Colonic mucosa (tissue), 4 donors: ENCODE measurements around the gene FRMD3. TPM values are rescaled to one million over a fixed set of nuclear protein-coding genes. Genes with fewer than 3 reads are reported as not detected.
A peak's percentile ranks its signal among the peaks of the same experiment; 100 is the strongest.

Experiments
- DNase-seq: peaks from one replicate; pipeline ENCODE4 v3.0.0-alpha.2; 2020
- H3K27ac ChIP-seq: fragments of 200-600 bp; one replicate; pipeline ENCODE4 v1.8.0; 2021
- H3K27me3 ChIP-seq: fragments of 200-600 bp; one replicate; pipeline ENCODE4 v1.8.0; 2021
- H3K36me3 ChIP-seq: fragments of 200-600 bp; one replicate; pipeline ENCODE4 v1.8.0; 2021
- H3K4me1 ChIP-seq: fragments of 200-600 bp; one replicate; pipeline ENCODE4 v1.8.0; 2021; ENCODE audit warnings: mild to moderate bottlenecking
- H3K4me3 ChIP-seq: fragments of 200-600 bp; one replicate; pipeline ENCODE4 v1.8.0; 2021
- H3K9ac ChIP-seq, 2 donors: one replicate each; pipeline ENCODE4 v1.7.0; 2013; ENCODE audit warnings: control low read depth in 2 of 2, low read depth in 2 of 2, low read length in 2 of 2
- H3K9me3 ChIP-seq: fragments of 200-600 bp; one replicate; pipeline ENCODE4 v1.8.0; 2021
- CTCF ChIP-seq: fragments of 200-600 bp; IDR thresholded peaks from one replicate; pipeline ENCODE4 v1.8.0; 2022; ENCODE audit warnings: antibody characterized with exemption, mild to moderate bottlenecking
- intact Hi-C: fragments of 100-400 bp; cut with DNase I; formaldehyde crosslinking; loops from one replicate; pipeline ENCODE4 v1.14.1; 2022
- total RNA-seq, 2 donors: library from RNA; stranded (reverse); fragmentation: NEBNext Ultra II Directional in 1 of 2; extraction: Animal tissue kit (Norgen Biotek cat#: 25700) in 1 of 2; gene quantifications; one replicate each; pipeline ENCODE4 v1.2.1, GENCODE V29; 2021
- donor health status: healthy.
- donor health status: DM: no; HTN: no; CAD: no.
- donor health status: DM: no; HTN: no; CAD: no.

FRMD3 gene
- total RNA-seq, 2 donors from 2014 or later, result 14.7 to 21.3 TPM

GRCh38 chr9:83449166-83449565 is 89.0 kb downstream of the FRMD3 start:
- Histone ChIP-seq H3K4me3 (no peak overlapping the region), H3K36me3 (no peaks in the 10 kb centered on the region), H3K4me1 (no peaks in the 10 kb centered on the region), H3K27me3 (no peaks in the 10 kb centered on the region), H3K27ac (peak overlapping the region; percentile 39), H3K9ac (no peak overlapping the region), H3K9me3 (no peaks in the 10 kb centered on the region)
- no peak for DNase-seq
- intact Hi-C loops, result no loop called here
- TF ChIP-seq CTCF, result no peak

- H3K4me3 ChIP-seq, result no peak overlapping the region
- peak overlapping the region; percentile 39 for H3K27ac ChIP-seq
- H3K36me3 ChIP-seq, result no peaks in the 10 kb centered on the region
- no peaks in the 10 kb centered on the region for H3K9me3 ChIP-seq
- no peak for DNase-seq
- no peak overlapping the region for H3K9ac ChIP-seq
- TF ChIP-seq CTCF, result no peak
- intact Hi-C loops, result no loop called here
- no peaks in the 10 kb centered on the region for H3K27me3 ChIP-seq
- H3K4me1 ChIP-seq, result no peaks in the 10 kb centered on the region
These were observed 89.6 kb downstream of the FRMD3 start for GRCh38 chr9:83448626-83449025.

- TF ChIP-seq CTCF, result no peak
- H3K27ac ChIP-seq, result no peak overlapping the region
These were observed 90.8 kb downstream of the FRMD3 start for GRCh38 chr9:83447351-83447750.

GRCh38 chr9:83445703-83446265 is 92.4 kb downstream of the FRMD3 start:
- DNase-seq, result no peak
- H3K9me3 ChIP-seq, result no peaks in the 10 kb centered on the region
- H3K27ac ChIP-seq, result no peak overlapping the region
- no peak overlapping the region for H3K4me3 ChIP-seq
- H3K27me3 ChIP-seq, result no peaks in the 10 kb centered on the region
- H3K36me3 ChIP-seq, result no peaks in the 10 kb centered on the region
- no peaks in the 10 kb centered on the region for H3K4me1 ChIP-seq
- intact Hi-C loops, result no loop called here
- H3K9ac ChIP-seq, result no peak overlapping the region
- no peak for TF ChIP-seq CTCF

More at GRCh38 chr9:83447351-83447750, 90.8 kb downstream of the FRMD3 start:
- DNase-seq, result no peak
- H3K4me1 ChIP-seq, result no peaks in the 10 kb centered on the region
- intact Hi-C loops, result no loop called here
- no peak overlapping the region for H3K4me3 ChIP-seq
- no peaks in the 10 kb centered on the region for H3K27me3 ChIP-seq
- H3K36me3 ChIP-seq, result no peaks in the 10 kb centered on the region
- H3K9ac ChIP-seq, result no peak overlapping the region
- no peaks in the 10 kb centered on the region for H3K9me3 ChIP-seq

- Histone ChIP-seq H3K27ac (no peak overlapping the region), H3K9ac (no peak overlapping the region), H3K4me1 (no peaks in the 10 kb centered on the region), H3K4me3 (no peak overlapping the region), H3K36me3 (no peaks in the 10 kb centered on the region), H3K9me3 (no peaks in the 10 kb centered on the region), H3K27me3 (no peaks in the 10 kb centered on the region)
- intact Hi-C loops, result no loop called here
- no peak for TF ChIP-seq CTCF
- DNase-seq, result no peak
These were observed 94.1 kb downstream of the FRMD3 start for GRCh38 chr9:83444110-83444509.
